CD4-positive, alpha-beta T cell treated with Interleukin-6 at 100 ng/mL for 8 hours (primary cell): ENCODE measurements around the gene EIF5.
"Not testable (repeated sequence)": the region's sequence is repeated elsewhere in the genome, so short reads cannot be mapped to it uniquely, and the experiment has no call there.

Experiments
- DNase-seq: peaks from one replicate; pipeline ENCODE4 v3.0.0-alpha.2; 2020; ENCODE audit warnings: mixed read lengths, low spot score

The EIF5 gene

GRCh38 chr14:103336191-103336590 is 2.2 kb downstream of the EIF5 start:
- no peak for DNase-seq

- no peak for DNase-seq
These were observed 3.8 kb downstream of the EIF5 start for GRCh38 chr14:103337794-103338193.

- DNase-seq: no peak
These were observed 5.5 kb downstream of the EIF5 start for GRCh38 chr14:103339561-103339960.

- DNase-seq: no peak
These were observed 6.6 kb downstream of the EIF5 start for GRCh38 chr14:103340480-103341212.

- no peak for DNase-seq
These were observed 7.5 kb downstream of the EIF5 start for GRCh38 chr14:103341250-103342129.

GRCh38 chr14:103343164-103343879 is 9.3 kb downstream of the EIF5 start:
- DNase-seq: no peak

GRCh38 chr14:103343905-103344797 is 10.1 kb downstream of the EIF5 start:
- no peak for DNase-seq

- no peak for DNase-seq
These were observed 12.2 kb downstream of the EIF5 start for GRCh38 chr14:103346286-103346685.

- DNase-seq: no peak
These were observed 13.2 kb downstream of the EIF5 start for GRCh38 chr14:103347091-103347815.

GRCh38 chr14:103348154-103348553 is 14.1 kb downstream of the EIF5 start:
- no peak for DNase-seq

GRCh38 chr14:103349982-103350381 is 15.9 kb downstream of the EIF5 start:
- no peak for DNase-seq

- no peak for DNase-seq
These were observed 19.3 kb downstream of the EIF5 start for GRCh38 chr14:103353362-103353761.

- no peak for DNase-seq
These were observed 20.1 kb downstream of the EIF5 start for GRCh38 chr14:103354141-103354540.

- no peak for DNase-seq
These were observed 22.1 kb downstream of the EIF5 start for GRCh38 chr14:103356024-103356682.

GRCh38 chr14:103357552-103357951 is 23.5 kb downstream of the EIF5 start:
- DNase-seq: not testable (repeated sequence)

- DNase-seq: no peak
These were observed 26.5 kb downstream of the EIF5 start for GRCh38 chr14:103360548-103360947.

GRCh38 chr14:103361867-103362266 is 27.8 kb downstream of the EIF5 start:
- no peak for DNase-seq

- no peak for DNase-seq
These were observed 28.7 kb downstream of the EIF5 start for GRCh38 chr14:103362780-103363179.

- DNase-seq: no peak
These were observed 32.7 kb downstream of the EIF5 start for GRCh38 chr14:103366741-103367140.

- no peak for DNase-seq
These were observed 34.0 kb downstream of the EIF5 start for GRCh38 chr14:103367995-103368394.
